HG03571 (cell line): ENCODE data around the gene RELB.

Source experiments
- ATAC-seq: cut with Tn5 transposase; IDR thresholded peaks from one replicate; pipeline ENCODE4 v1.9.1; 2021; ENCODE audit not compliant: unreplicated experiment

RELB gene

GRCh38 chr19:45078390-45079062 is 77.3 kb downstream of the RELB start:
- ATAC-seq, result no peak

GRCh38 chr19:45079063-45079910 is 78.0 kb downstream of the RELB start, which contains the start of gene GEMIN7:
GEMIN7 (plus strand) TSS chr19:45079260; CDS start chr19:45090115, 10,855 bp downstream.
- ATAC-seq, result peak; percentile 26

- no peak for ATAC-seq
Measured at GRCh38 chr19:45079911-45080370, 78.7 kb downstream of the RELB start.

GRCh38 chr19:45082170-45082569 is 80.9 kb downstream of the RELB start:
- ATAC-seq, result no peak

- no peak for ATAC-seq
Measured at GRCh38 chr19:45086480-45086879, 85.2 kb downstream of the RELB start.

GRCh38 chr19:45087531-45087930 is 86.3 kb downstream of the RELB start:
- no peak for ATAC-seq
